Measurements from ENCODE around the gene KCNA1.
A peak's percentile ranks its signal among the peaks of the same experiment; 100 is the strongest.

Gene KCNA1

GRCh38 chr12:4892418-4892817, 17.3 kb upstream of the KCNA1 start:
- TF ChIP-seq CTCF (IDR thresholded peaks at IDR 0.05; ENCODE audit: low read depth, low read length, missing control alignments) = no peak
- H3K4me3 ChIP-seq (replicated peaks; ENCODE audit: low read depth, low read length) = no peak overlapping the region
- no peak for DNase-seq (ENCODE audit: extremely low read depth, low read depth)

- no peak for DNase-seq (ENCODE audit: extremely low read depth, low read depth)
- TF ChIP-seq CTCF (IDR thresholded peaks at IDR 0.05; ENCODE audit: low read depth, low read length, missing control alignments) = no peak
- H3K4me3 ChIP-seq (replicated peaks; ENCODE audit: low read depth, low read length) = no peak overlapping the region
Observed at GRCh38 chr12:4894019-4894418, 15.7 kb upstream of the KCNA1 start.

GRCh38 chr12:4899364-4899763, 10.3 kb upstream of the KCNA1 start:
- no peak overlapping the region for H3K4me3 ChIP-seq (replicated peaks; ENCODE audit: low read depth, low read length)
- no peak for TF ChIP-seq CTCF (IDR thresholded peaks at IDR 0.05; ENCODE audit: low read depth, low read length, missing control alignments)
- DNase-seq (ENCODE audit: extremely low read depth, low read depth) = no peak

- no peak for TF ChIP-seq CTCF (IDR thresholded peaks at IDR 0.05; ENCODE audit: low read depth, low read length, missing control alignments)
- no peak overlapping the region for H3K4me3 ChIP-seq (replicated peaks; ENCODE audit: low read depth, low read length)
- no peak for DNase-seq (ENCODE audit: extremely low read depth, low read depth)
Observed at GRCh38 chr12:4900327-4900726, 9.4 kb upstream of the KCNA1 start.

GRCh38 chr12:4905316-4905715, 4.4 kb upstream of the KCNA1 start:
- DNase-seq (ENCODE audit: extremely low read depth, low read depth) = no peak
- no peak overlapping the region for H3K4me3 ChIP-seq (replicated peaks; ENCODE audit: low read depth, low read length)
- TF ChIP-seq CTCF (IDR thresholded peaks at IDR 0.05; ENCODE audit: low read depth, low read length, missing control alignments) = no peak

- no peak for DNase-seq (ENCODE audit: extremely low read depth, low read depth)
- no peak overlapping the region for H3K4me3 ChIP-seq (replicated peaks; ENCODE audit: low read depth, low read length)
- peak; percentile 3 for TF ChIP-seq CTCF (IDR thresholded peaks at IDR 0.05; ENCODE audit: low read depth, low read length, missing control alignments)
Observed at GRCh38 chr12:4908684-4909409, 858 bp upstream of the KCNA1 start.

- DNase-seq (ENCODE audit: extremely low read depth, low read depth) = no peak
- TF ChIP-seq CTCF (IDR thresholded peaks at IDR 0.05; ENCODE audit: low read depth, low read length, missing control alignments) = no peak
- H3K4me3 ChIP-seq (replicated peaks; ENCODE audit: low read depth, low read length) = no peak overlapping the region
Observed at GRCh38 chr12:4909410-4909733, 333 bp upstream of the KCNA1 start.
